ENCODE results near the gene NPAS4. TPM values are rescaled to one million over a fixed set of nuclear protein-coding genes. Genes with fewer than 3 reads are reported as not detected.
"Not testable (repeated sequence)": the region's sequence is repeated elsewhere in the genome, so short reads cannot be mapped to it uniquely, and the experiment has no call there.

NPAS4 gene
- total RNA-seq: 1 to 10 TPM in 1 of 2 donors, under 1 TPM in 1; 0.50 to 1.4 TPM
- polyA plus RNA-seq (ENCODE audit: insufficient read depth, low read depth, low replicate concordance): 0.09 TPM
- long read RNA-seq, donor 1: 0 reads
- long read RNA-seq, donor 2: 0 reads

GRCh38 chr11:66420671-66421476 is at the start of gene NPAS4:
TSS of gene NPAS4 (plus strand) at chr11:66421035. CDS start at chr11:66421180, 145 bp downstream.
- peak; percentile 53 for DNase-seq
- no peak within 1 kb of the TSS for H3K27ac ChIP-seq
- no peaks in the 10 kb centered on the region for H3K27me3 ChIP-seq
- WGBS, 2 donors: 2 to 6% methylated on average over 45 to 64 of the region's 71 CpGs
- H3K4me1 ChIP-seq: peaks cover 23% of the 10 kb centered on the region
- intact Hi-C loops (cut with DNase I; ENCODE audit: low total_unique reads): no loop called here
- TF ChIP-seq POLR2A (IDR thresholded peaks at IDR 0.05) (no peak), CTCF (IDR thresholded peaks at IDR 0.05) (no peak)
- peak within 1 kb of the TSS in 1 of 2 donors; percentile 23 for H3K4me3 ChIP-seq
- no peaks in the 10 kb centered on the region for H3K9me3 ChIP-seq
- H3K36me3 ChIP-seq (ENCODE audit: low read depth, missing control alignments): no peaks in the 10 kb centered on the region

GRCh38 chr11:66371627-66372415 is 49.0 kb upstream of the NPAS4 start, which contains the start of gene SLC29A2:
TSS of gene SLC29A2 (minus strand) at chr11:66371760. CDS start at chr11:66371591, 169 bp downstream.
- Histone ChIP-seq H3K27ac (no peak within 1 kb of the TSS), H3K4me3 (peak within 1 kb of the TSS; percentile 50 to 72), H3K27me3 (no peaks in the 10 kb centered on the region), H3K9me3 (no peaks in the 10 kb centered on the region), H3K36me3 (ENCODE audit: low read depth, missing control alignments) (no peaks in the 10 kb centered on the region), H3K4me1 (peaks cover 5% of the 10 kb centered on the region)
- intact Hi-C loops (cut with DNase I; ENCODE audit: low total_unique reads): no loop called here
- DNase-seq: no peak
- TF ChIP-seq CTCF (IDR thresholded peaks at IDR 0.05) (no peak), POLR2A (IDR thresholded peaks at IDR 0.05) (no peak)
- WGBS, 2 donors: 1 to 2% methylated on average over 25 to 34 of the region's 72 CpGs

GRCh38 chr11:66373265-66373664 is 47.6 kb upstream of the NPAS4 start:
- no peak for DNase-seq
- Histone ChIP-seq H3K36me3 (ENCODE audit: low read depth, missing control alignments) (no peaks in the 10 kb centered on the region), H3K27me3 (no peaks in the 10 kb centered on the region), H3K9me3 (no peaks in the 10 kb centered on the region), H3K4me3 (no peak overlapping the region), H3K27ac (no peak overlapping the region), H3K4me1 (peaks cover 5% of the 10 kb centered on the region)
- no peak for TF ChIP-seq CTCF (IDR thresholded peaks at IDR 0.05)
- TF ChIP-seq POLR2A (IDR thresholded peaks at IDR 0.05): no peak
- intact Hi-C loops (cut with DNase I; ENCODE audit: low total_unique reads): no loop called here
- WGBS, 2 donors: 46 to 66% methylated on average over 5 of the region's 5 CpGs

- H3K27me3 ChIP-seq; DNase-seq; H3K4me1 ChIP-seq; H3K9me3 ChIP-seq; H3K36me3 ChIP-seq (ENCODE audit: low read depth, missing control alignments); H3K4me3 ChIP-seq; H3K27ac ChIP-seq; intact Hi-C loops (cut with DNase I; ENCODE audit: low total_unique reads): not testable (repeated sequence)
- WGBS, 2 donors: 83 to 85% methylated on average over 9 of the region's 9 CpGs
These were observed 47.0 kb upstream of the NPAS4 start for GRCh38 chr11:66373690-66374287.

GRCh38 chr11:66380264-66380663 is 40.6 kb upstream of the NPAS4 start:
- H3K27ac ChIP-seq; H3K27me3 ChIP-seq; intact Hi-C loops (cut with DNase I; ENCODE audit: low total_unique reads); H3K9me3 ChIP-seq; H3K4me3 ChIP-seq; DNase-seq; H3K4me1 ChIP-seq; H3K36me3 ChIP-seq (ENCODE audit: low read depth, missing control alignments): not testable (repeated sequence)
- WGBS, 2 donors: 13 to 31% methylated on average over 7 of the region's 7 CpGs

- H3K36me3 ChIP-seq (ENCODE audit: low read depth, missing control alignments); intact Hi-C loops (cut with DNase I; ENCODE audit: low total_unique reads); H3K4me1 ChIP-seq; H3K9me3 ChIP-seq; H3K27me3 ChIP-seq; H3K27ac ChIP-seq; DNase-seq; H3K4me3 ChIP-seq: not testable (repeated sequence)
- 79 to 81% methylated on average over 13 of the region's 13 CpGs for WGBS, 2 donors
These were observed 36.5 kb upstream of the NPAS4 start for GRCh38 chr11:66384316-66384715.

All from testis (tissue), 5 donors.